Fibroblast of skin of right biceps (primary cell): ENCODE results near the gene LTBP2.
"Not testable (repeated sequence)": the region's sequence is repeated elsewhere in the genome, so short reads cannot be mapped to it uniquely, and the experiment has no call there.

Source experiments
- DNase-seq: peaks from one replicate; pipeline ENCODE4 v3.0.0-alpha.2; 2013

The LTBP2 gene

DNA sequence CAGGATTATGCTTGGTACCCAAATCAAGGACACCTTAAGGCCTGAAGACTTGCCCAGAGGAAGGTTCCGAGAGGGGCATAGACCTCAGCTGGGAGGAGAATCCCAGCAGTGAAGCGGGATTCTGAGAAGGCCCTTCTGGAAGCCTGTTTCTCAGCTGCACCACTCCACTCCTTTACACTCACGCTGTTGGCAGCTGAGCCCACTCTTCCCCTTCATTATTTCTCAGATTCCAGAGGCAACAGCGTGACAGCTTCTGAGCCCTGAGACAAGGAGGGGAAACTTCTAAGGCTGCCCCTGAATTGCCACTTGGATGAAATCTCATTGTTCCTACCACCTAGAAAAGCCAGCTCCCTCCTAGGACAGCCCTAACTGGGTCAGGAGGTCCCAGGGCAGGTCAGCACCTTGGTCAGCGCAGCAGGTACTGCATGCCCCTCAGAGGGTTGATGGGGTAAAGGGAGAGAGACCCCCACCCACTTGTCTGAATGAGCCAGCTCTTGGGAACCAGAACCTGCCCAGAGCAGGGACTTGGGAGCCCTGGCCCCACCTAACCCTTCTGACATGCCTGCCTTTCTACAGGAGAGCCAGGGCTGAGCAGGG lies 64.6 kb downstream of the LTBP2 start:
- no peak for DNase-seq

DNA sequence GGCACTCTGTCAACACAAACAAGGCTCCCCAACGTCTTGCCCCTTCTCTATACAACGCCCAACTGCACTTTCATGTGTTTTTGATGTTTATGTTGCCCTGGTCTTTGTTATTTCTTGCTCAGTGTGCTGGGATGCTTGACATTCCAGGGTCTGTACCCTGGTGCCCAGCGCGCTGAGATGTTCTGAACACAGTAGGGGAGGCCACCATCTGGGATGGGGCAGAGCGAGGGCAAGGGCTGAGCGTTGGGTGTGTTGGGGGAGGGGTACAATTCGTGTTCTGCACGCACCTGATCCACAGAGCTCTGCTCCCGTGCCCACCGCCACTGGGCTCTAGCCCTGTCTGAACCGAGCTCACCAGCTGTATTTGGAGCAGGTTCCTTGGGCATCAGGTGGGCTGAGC lies 65.6 kb downstream of the LTBP2 start:
- no peak for DNase-seq

DNA sequence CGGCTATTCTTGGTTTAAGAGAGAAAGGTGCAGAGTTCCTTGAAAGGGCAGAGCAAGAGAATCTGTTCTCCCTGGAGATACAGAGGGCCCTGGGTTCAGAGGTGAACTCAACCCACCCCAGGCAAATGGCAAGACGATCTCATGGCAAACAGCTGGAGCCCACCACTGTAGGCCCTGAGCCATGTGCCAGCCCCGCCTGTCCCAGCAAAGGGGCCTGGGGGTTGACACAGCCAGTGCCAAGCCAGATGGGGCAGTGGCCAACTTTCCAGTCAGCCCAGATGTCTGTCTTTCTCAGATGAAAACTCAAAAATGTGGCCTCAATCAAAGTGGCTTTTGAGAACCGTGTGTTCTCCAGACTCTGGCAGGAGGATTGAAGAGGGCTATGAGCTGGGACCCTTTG lies 66.7 kb downstream of the LTBP2 start:
- no peak for DNase-seq

DNA sequence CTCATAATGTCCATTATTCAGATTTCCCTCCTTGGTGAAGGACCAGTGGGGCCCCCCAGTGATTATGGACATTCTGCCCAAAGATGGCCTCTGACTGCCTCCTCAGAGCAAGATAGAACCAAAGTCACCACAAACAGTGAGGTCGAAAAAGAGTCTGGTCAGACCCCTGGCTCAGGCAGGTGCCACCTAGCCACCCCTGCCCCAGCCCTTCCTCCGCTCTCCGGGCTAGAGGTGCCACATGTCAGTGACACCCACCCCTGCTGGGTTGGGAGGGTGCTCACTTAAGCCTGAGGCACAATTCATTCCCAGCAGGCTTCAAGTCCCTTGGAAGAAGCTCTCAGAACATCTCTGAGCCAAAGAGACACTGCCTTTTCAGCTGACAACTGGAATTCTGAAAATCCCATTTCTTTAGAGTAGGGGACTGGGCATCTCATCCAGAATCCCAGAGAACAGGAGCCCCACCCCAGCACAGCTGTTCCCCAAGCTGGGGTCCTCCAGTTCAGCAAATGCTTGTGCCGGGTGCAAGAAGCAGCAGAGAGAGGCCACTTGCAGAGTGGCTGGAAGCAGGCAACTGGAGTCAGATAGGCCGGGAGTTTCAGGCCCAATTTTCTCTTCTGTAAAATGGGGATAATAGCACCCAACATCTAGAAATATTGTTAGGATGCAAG lies 68.1 kb downstream of the LTBP2 start:
- no peak for DNase-seq

DNA sequence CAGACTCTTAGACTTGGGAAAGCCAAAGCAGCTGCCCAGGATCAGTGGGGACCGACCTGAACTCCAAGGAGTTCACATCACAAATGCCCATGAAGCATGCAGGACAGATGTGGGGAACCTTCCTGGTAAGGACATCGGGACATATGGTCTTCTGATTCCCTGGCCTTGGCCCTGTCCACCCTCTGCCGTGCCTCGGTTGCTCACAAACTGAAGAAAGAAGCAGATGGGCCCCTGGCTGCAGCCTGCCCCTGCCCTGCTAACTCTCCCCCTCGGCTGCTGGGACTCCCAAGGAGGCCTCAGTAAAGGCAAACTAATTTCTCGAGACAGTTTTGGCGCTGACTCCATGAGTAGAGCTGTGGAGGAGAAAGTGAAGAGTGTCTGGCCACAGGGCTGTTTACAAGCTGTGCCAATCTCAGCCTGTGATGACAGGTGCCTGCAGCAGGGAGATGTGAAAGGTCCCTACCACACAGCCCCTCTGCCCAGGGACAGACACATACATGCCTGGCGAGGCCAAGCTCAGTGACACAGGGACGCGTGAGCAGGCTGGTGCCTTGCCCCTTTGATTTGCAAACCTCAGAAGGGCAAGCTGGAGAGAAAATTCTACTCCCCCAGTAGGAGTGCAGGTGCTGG lies 69.9 kb downstream of the LTBP2 start:
- DNase-seq, result no peak

DNA sequence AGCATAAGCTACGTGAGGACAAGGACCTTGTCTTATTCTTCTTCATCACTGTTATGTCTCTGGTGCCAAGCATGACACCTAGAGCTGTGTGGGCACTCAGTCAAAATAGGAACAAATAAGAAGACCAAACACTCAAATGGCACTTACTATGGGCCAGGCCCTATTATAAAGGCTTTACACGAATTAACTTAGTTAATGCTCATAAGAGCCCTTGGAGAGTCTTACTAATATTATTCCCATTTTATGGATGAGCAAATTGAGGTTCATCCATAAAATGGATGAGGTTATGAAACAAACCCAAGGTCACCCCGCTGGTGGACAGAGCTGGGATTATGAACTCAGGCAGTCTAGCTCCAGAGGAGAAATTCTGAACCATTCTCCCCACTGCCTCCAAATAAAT lies 70.8 kb downstream of the LTBP2 start:
- DNase-seq, result no peak

DNA sequence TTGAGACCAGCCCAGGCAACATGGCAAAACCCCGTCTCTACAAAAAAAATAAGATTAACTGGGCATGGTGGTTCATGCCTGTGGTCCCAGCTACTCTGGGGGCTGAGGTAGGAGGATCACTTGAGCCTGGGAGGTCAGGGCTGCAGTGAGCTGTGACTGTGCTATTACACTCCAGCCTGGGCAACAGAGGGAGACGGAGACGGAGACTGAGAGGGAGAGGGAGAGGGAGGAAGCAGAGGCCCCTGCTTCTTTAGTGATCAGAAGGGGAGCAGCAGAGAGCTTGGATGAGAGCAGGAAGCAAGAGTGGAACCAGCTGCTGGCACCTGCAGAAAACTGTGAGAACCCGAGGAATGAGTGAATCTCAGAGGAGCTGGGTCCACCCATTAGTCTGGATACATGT lies 72.5 kb downstream of the LTBP2 start:
- DNase-seq, result no peak

DNA sequence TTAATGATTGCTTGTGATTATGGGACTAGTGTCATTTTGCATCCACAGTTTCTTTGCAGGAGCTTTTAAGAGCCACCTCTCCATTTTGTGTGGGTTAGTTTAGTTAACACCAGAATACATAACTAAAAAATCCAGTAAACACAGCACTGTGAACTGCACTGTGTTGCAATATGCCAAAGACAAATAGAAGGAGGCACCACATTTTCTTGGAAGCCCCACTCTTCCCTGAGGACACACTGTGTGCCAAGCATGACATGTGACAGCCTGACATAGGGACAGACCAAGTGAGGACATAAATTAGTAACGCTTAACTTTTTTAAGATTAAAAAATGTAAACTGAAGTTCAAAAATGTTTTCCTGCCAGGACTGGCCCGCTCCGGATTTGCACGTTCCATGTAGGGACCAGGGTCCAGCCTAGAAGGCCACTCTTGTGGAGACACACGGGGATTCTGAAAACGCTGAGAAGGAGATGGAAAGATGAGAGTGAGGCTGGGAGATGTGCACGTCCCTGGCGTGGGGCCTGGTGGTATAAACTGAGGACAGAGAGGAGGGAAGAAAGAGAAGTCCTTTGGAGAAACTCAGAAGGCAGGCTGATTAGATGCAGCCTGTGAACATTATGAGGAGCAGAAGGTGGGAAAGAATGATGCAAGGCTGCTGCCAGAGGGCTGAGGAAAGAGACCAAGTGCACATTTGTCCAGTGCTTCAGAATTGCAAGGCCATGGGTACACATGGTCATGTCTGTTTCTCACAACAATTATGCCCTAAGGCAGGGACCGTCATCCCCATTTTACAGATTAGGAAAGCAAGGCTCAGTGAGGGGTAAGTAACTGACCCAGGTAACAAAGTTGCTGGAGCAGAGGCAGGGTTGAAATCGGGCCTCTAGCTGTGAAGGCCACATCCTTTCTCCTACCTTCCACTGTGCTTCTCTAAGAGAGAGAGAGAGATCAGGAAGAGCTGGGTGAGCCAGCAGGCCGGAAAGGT lies 73.3 kb downstream of the LTBP2 start:
- no peak for DNase-seq

DNA sequence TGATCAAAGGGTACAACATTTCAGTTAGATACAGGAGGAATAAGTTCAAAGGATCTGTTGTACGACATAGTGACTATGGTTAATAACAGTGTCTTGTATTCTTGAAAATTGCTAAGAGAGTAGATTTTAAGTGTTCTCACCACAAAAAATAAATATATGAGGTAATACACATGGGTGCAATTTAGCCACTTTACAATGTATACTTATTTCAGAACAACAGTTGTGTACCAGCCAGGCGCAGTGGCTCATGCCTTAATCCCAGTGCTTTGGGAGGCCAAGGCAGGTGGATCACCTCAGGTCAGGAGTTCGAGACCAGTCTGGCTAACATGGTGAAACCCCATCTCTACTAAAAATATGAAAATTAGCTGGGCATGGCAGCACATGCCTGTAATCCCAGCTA lies 75.7 kb downstream of the LTBP2 start:
- not testable (repeated sequence) for DNase-seq

DNA sequence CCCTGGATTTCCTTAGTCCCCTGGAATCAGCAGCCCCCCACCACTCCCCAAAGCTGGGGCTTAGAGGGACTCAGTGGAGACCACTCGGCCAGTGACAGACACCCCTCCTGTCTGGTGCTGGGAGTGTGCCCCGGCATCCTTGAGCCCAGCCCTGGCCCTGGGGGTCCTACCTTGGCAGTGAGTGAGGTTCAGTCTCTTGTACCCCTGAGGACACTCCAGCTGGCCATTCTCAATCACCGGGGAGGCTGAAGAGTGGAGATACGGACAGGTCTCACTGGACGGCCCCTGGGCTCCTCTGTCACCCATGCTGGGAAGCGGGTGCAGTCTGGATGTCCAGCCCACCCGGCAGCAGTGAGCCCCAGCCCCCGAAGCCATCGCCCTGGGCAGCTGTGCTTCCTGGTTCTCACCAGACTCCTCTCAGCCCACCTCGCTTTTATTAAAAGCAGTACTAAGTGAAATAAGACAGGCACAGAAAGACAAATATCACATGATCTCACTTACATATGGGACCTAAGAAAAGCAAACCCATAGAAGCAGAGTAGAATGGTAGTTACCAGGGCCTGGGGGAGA lies 76.2 kb downstream of the LTBP2 start:
- DNase-seq, result no peak

DNA sequence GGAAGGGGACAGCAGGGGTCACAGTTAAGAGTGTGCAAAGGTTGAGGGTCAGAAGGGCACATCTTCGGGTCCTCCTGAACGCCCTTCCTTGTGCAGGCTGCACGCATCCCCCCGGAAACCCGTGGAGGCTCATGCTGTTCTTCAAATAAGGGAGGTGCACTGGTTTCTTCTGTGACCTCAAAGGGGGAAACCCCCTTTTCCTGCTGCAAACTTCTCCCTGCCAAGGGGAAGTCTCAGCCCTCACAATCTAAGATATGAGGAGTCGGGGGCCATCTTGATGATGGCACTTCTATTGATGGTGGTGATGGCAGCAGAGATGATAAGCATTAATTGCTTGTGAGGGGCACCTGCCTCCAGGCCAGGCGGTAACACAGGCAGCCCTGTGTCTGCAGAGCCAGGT lies 78.5 kb downstream of the LTBP2 start:
- DNase-seq, result no peak

DNA sequence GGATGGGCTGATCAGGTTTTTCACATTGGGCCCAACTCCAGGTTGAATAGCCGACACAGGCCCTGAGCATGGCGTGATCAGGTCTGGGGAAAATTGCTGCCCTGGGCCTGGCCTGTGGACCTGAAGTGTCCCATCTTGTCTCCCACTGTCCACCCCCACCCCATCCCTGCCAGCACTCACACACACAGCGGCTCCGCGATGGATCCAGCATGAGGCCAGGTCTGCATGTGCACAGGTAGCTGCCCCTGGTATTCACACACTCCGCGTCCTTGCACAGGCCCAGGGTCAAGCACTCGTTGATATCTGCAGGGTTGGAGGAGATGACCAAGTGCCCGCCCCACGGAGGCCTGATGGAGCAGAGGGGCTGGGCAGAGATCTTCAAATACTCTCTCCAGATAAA lies 79.8 kb downstream of the LTBP2 start:
- DNase-seq, result no peak

DNA sequence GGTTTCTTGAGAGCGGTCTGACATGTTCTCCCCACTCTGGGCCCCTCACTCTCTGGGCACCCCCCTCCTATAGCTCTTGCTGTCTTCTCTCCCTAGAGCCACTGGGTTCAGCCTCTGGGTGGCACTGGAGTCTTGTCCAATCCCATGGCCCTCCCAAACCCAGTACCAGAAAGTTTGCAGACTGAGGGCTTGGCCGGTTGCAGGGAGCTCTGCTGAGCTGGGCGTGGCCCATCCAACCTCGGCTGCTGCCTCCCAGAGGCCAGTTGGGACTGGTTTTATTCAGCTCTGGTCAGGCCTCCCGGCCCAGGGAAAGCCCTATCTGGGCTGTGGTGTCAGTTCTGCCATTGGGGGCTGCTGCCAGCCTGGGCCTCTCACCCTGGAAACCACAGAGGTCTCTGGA lies 80.6 kb downstream of the LTBP2 start:
- peak; percentile 40 for DNase-seq

DNA sequence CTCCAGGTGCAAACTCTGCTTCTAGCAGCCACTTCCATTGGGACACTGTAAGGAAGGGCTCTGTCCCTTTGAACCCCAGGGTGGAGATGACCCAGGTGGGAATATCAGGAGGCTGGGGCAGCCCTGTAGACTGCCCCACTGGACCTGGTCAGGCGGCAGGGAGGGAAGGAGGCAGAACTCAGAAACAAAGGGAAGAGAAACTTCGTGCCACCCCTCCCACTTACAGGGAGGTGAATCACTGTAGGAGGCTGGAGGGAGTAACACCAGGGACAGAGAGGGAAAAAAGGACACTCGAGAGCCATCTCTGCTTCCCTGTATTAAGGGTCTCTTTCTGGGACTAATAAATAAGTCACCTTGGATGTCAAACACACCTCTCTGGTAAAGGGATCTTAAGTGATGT lies 81.0 kb downstream of the LTBP2 start:
- DNase-seq, result no peak

DNA sequence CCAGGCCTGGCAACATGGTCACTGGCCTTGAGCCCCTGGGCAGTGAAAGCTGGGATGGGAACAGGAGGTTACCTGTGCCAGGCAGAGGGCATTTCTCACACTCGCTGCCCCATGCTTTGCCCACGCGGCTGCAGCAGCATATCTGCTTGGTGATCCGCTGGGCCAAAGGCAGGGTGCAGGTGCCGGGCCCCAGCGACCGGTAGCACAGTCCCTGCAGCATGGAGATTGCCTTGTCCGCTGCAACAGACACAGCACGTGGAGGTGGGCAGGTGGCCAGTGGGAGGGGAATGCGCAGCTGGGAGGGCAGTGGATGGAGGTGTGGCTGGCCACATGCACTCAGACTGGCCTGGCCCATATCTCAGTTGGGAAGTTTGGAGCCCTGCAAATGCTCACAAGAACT lies 83.2 kb downstream of the LTBP2 start:
- no peak for DNase-seq

DNA sequence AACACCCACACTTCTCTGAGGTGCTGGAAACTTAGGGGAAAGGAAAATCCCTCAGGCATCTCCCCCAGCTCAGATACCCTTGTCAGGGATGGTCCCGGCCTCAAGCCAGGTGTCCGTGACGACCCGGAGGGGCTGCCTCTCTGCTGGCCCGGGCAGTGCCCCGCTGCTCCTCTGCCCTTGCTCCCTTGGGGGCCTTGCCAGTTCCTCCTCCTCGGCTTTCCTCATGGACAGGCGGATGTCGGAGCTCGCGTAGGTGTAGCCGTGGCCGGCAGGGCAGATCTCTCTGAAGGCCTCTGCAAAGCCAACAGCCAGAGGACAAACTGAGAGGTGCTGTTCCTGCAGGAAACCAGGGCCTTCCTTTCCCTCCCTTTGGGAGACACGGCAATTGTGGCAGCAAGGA lies 83.6 kb downstream of the LTBP2 start:
- DNase-seq, result no peak

DNA sequence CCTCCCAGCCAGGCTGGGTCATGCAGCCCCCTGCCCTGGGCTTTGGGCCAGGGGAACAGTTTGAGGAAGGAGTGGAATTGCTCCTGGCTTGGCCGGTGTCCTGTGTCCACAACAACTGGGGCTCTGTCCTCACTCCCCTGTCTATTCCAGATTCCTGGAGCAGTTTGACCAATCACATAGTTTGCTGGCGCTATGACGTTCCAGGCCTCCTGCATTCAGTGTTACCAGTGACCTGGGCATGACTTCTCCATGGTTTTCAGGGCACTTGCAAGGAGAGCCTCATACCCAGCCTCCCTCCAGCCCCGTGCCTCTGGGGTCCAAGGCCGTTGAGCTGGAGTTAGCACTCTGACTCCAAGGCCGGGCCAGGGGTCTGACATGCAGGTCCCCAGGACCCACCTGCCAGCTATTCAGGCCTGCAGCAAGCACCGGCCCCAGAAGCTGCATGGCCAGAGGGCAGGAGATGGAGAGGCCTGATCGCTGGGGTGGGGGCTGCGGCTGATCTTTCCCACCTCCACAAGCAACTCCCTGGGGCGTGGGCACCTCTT lies 84.2 kb downstream of the LTBP2 start:
- no peak for DNase-seq

DNA sequence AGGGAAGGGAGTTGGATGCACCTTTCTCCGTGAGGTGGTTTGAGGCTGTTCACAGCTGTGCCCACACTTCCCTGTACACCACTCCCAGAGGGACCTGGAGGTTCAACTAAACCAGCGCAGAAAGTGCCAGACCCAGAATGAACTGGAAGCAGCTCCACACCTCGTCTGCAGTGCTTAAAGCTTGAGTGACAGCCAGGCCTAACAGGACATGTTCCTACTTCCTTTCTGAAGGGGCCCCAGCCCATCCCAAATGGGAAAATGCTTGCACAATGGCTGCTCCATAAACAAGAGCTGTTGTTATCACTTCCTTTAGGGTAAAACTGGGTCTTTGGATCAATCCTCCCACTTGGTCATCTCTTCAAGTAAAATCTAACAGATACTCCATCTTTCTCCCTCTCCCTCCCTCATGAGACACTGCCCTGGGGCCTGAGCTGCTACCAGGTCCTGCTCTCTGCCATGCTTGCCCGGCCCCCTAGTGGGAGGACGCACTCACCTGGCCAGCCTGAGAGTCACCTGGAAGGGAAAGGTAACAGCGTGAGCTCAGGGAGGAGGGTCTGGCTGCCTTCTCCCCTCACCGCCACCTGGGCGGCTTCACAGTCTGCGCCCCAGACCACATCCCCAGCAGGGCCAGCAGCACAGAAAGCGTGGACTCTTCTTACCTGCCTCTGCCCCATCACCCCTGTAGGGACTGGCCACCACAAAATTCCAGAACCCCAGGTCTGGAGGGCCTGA lies 85.0 kb downstream of the LTBP2 start:
- no peak for DNase-seq

DNA sequence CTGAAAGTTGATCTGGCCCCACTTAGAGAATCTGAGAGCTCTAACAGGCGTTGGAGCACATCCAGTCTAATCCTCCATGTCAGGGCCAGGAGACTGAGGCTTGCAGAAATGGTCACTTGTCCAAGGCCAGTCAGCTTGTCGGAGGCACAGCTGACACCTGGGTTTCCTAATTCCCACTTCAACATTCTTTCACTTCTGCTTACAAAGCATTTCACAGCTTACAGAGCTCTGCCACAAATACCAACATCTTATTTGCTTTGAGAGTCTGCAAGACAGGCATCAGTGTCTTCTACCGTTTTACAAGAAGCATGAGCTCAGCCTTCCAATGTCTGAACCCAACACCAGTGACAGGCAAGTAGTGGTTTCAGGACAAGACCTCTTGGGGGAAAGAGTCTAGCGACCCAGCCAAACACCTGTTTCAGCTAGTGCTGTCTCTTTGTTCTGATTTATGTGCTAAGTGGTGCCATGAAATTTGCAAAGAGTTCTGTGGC lies 86.6 kb downstream of the LTBP2 start:
- no peak for DNase-seq

DNA sequence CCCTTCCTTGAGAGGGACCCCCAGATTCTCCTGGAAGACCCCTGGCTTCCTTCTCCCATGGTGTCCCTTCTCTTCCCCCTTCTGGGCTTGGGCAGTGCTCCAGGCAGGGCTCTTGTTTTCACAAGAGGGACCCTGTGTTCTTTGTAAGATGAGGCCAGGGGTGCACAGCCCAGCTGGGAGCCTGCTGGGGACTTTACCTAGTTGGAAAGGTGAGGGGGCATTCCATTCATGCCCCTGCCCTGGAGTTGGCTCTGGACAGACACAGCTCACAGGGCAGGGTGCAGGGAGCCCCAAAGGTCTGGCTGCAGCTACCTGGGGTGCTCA lies 87.3 kb downstream of the LTBP2 start:
- no peak for DNase-seq

DNA sequence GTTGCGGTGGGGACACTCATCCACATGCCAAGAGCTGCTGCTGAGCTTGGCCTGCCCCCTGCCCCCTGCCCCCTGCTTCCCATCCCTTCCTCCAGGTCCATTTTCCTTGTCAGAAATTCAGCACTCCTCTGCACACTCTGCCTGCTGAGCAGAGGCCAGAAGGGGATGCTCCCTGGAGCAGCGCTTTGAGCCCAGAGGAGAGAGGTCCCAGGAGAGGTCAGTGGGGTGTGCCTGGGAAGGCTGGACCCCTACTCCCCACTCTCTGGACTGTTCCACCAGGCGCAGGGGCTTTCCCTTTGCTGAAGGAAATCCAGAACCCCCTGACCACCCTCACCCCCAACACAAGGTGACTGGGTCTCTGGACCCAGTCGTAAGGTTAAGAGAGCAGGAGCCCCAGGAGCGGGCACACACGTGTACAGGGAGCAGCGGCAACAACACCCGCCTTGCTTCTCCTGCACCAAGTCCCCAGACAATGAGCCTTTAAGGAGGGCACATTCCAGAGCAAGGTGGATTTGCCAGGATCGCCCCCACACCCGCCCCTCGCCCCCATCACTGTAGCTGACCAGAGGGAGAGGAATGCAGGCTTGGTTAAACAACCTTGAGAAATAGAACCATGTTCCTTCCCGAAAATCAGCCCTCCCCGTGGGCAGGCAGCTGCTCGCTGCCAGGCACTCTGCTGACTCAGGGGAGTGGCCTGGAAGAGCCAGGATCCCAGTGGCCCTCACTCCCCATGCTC lies 87.8 kb downstream of the LTBP2 start:
- no peak for DNase-seq
